HL-60 (cell line): ENCODE data around the gene SUSD5.

Experiments used
- CTCF ChIP-seq: IDR thresholded peaks from one replicate; pipeline ENCODE4 v1.5.1; 2011; ENCODE audit warnings: low read length, control low read depth, inconsistent platforms; ENCODE audit not compliant: insufficient read depth
- GABPA ChIP-seq: IDR thresholded peaks from 2 replicates; pipeline ENCODE4 v1.6.1; 2012; ENCODE audit warnings: low read depth
- POLR2AphosphoS5 ChIP-seq: IDR thresholded peaks from 2 replicates; pipeline ENCODE4 v1.6.1; 2012; ENCODE audit warnings: low read depth
- REST ChIP-seq: IDR thresholded peaks from 2 replicates; pipeline ENCODE4 v1.6.1; 2012; ENCODE audit warnings: low read depth; ENCODE audit not compliant: insufficient replicate concordance

- no peak for TF ChIP-seq CTCF
- 0 out of 2 replicates have a peak, but pooled peaks have one; percentile 35 for TF ChIP-seq POLR2AphosphoS5
- no peak for TF ChIP-seq REST
- TF ChIP-seq GABPA: no peak
Measured at GRCh38 chr3:33115024-33115768, 103.4 kb downstream of the SUSD5 start.
